ENCODE results near the gene KRT72. TPM values are rescaled to one million over a fixed set of nuclear protein-coding genes. Genes with fewer than 3 reads are reported as not detected.

Gene KRT72
- total RNA-seq, 1 donor from 2014 or later: not detected

GRCh38 chr12:52630599-52631200, 29.4 kb upstream of the KRT72 start:
- DNase-seq (ENCODE audit: low spot score in 2 of 2) (no peak), FAIRE-seq (no peak)

GRCh38 chr12:52630008-52630500, 28.8 kb upstream of the KRT72 start:
- DNase-seq (ENCODE audit: low spot score in 2 of 2): no peak
- no peak for FAIRE-seq

GRCh38 chr12:52629281-52630007, 28.2 kb upstream of the KRT72 start:
- DNase-seq (ENCODE audit: low spot score in 2 of 2) (no peak), FAIRE-seq (no peak)

GRCh38 chr12:52628841-52629240, 27.6 kb upstream of the KRT72 start:
- FAIRE-seq: no peak

GRCh38 chr12:52628111-52628507, 26.8 kb upstream of the KRT72 start:
- DNase-seq (ENCODE audit: low spot score in 2 of 2) (no peak), FAIRE-seq (no peak)

More at GRCh38 chr12:52628841-52629240, 27.6 kb upstream of the KRT72 start:
- DNase-seq (ENCODE audit: low spot score in 2 of 2): no peak

- no peak for DNase-seq (ENCODE audit: low spot score in 2 of 2)
- no peak for FAIRE-seq
Observed at GRCh38 chr12:52627395-52628110, 26.3 kb upstream of the KRT72 start.

GRCh38 chr12:52622349-52622748, 21.1 kb upstream of the KRT72 start:
- DNase-seq (ENCODE audit: low spot score in 2 of 2): no peak
- FAIRE-seq: no peak

GRCh38 chr12:52618866-52619265, 17.6 kb upstream of the KRT72 start:
- FAIRE-seq (no peak), DNase-seq (ENCODE audit: low spot score in 2 of 2) (no peak)

- no peak for DNase-seq (ENCODE audit: low spot score in 2 of 2)
- FAIRE-seq: no peak
Observed at GRCh38 chr12:52618216-52618615, 17.0 kb upstream of the KRT72 start, which contains the start of gene KRT73. TSS of gene KRT73 (minus strand) at chr12:52618559. CDS start at chr12:52618524, 35 bp downstream.

GRCh38 chr12:52617403-52617785, 16.1 kb upstream of the KRT72 start:
- DNase-seq (ENCODE audit: low spot score in 2 of 2) (no peak), FAIRE-seq (no peak)

GRCh38 chr12:52616680-52617402, 15.6 kb upstream of the KRT72 start:
- no peak for FAIRE-seq
- no peak for DNase-seq (ENCODE audit: low spot score in 2 of 2)

- FAIRE-seq: no peak
- no peak for DNase-seq (ENCODE audit: low spot score in 2 of 2)
Observed at GRCh38 chr12:52615912-52616311, 14.6 kb upstream of the KRT72 start.

- FAIRE-seq (no peak), DNase-seq (ENCODE audit: low spot score in 2 of 2) (no peak)
Observed at GRCh38 chr12:52615208-52615868, 14.1 kb upstream of the KRT72 start.

GRCh38 chr12:52614381-52615207, 13.3 kb upstream of the KRT72 start:
- FAIRE-seq (no peak), DNase-seq (ENCODE audit: low spot score in 2 of 2) (no peak)

- no peak for DNase-seq (ENCODE audit: low spot score in 2 of 2)
- FAIRE-seq: no peak
Observed at GRCh38 chr12:52613384-52614030, 12.2 kb upstream of the KRT72 start.

- DNase-seq (ENCODE audit: low spot score in 2 of 2) (no peak), FAIRE-seq (no peak)
Observed at GRCh38 chr12:52612431-52613383, 11.4 kb upstream of the KRT72 start.

GRCh38 chr12:52611080-52611468, 9.8 kb upstream of the KRT72 start:
- FAIRE-seq: no peak
- DNase-seq (ENCODE audit: low spot score in 2 of 2): no peak

All from frontal cortex (tissue), 4 donors.